Umbilical cord (tissue), 2 donors: ENCODE results near the gene ZNF431. TPM values are rescaled to one million over a fixed set of nuclear protein-coding genes. Genes with fewer than 3 reads are reported as not detected.
A peak's percentile ranks its signal among the peaks of the same experiment; 100 is the strongest.
"Not testable (repeated sequence)": the region's sequence is repeated elsewhere in the genome, so short reads cannot be mapped to it uniquely, and the experiment has no call there.

Experiments
- DNase-seq: peaks from one replicate; pipeline ENCODE4 v3.0.0-alpha.2; 2015; ENCODE audit warnings: low spot score
- total RNA-seq: library from RNA; depleted of rRNA; stranded (reverse); fragments of >200 nt; gene quantifications from one replicate; pipeline ENCODE4 v1.2.3, GENCODE V29; 2014; ENCODE audit warnings: low replicate concordance; ENCODE audit not compliant: insufficient read depth

Gene ZNF431
- total RNA-seq = 20.0 TPM

- DNase-seq = peak; percentile 99
Observed at GRCh38 chr19:21141787-21142464, at the start of gene ZNF431. Gene ZNF431, plus strand, starts transcription at chr19:21142040. Its CDS starts 144 bp downstream, at chr19:21142184.

GRCh38 chr19:21092109-21092508 is 49.7 kb upstream of the ZNF431 start:
- DNase-seq = peak; percentile 23

GRCh38 chr19:21094347-21095025 is 47.4 kb upstream of the ZNF431 start:
- no peak for DNase-seq

- peak; percentile 33 for DNase-seq
Observed at GRCh38 chr19:21098291-21098690, 43.5 kb upstream of the ZNF431 start.

- DNase-seq = peak; percentile 75
Observed at GRCh38 chr19:21101521-21102242, 40.2 kb upstream of the ZNF431 start.

- DNase-seq = no peak
Observed at GRCh38 chr19:21109116-21109515, 32.7 kb upstream of the ZNF431 start.

- no peak for DNase-seq
Observed at GRCh38 chr19:21110183-21110582, 31.7 kb upstream of the ZNF431 start.

- no peak for DNase-seq
Observed at GRCh38 chr19:21115430-21115829, 26.4 kb upstream of the ZNF431 start.

GRCh38 chr19:21117041-21117907 is 24.6 kb upstream of the ZNF431 start:
- no peak for DNase-seq

- DNase-seq = no peak
Observed at GRCh38 chr19:21126078-21126477, 15.8 kb upstream of the ZNF431 start.

- no peak for DNase-seq
Observed at GRCh38 chr19:21127001-21127400, 14.8 kb upstream of the ZNF431 start.

GRCh38 chr19:21127898-21128297 is 13.9 kb upstream of the ZNF431 start:
- DNase-seq = peak; percentile 23

- DNase-seq = peak; percentile 36
Observed at GRCh38 chr19:21128901-21129698, 12.7 kb upstream of the ZNF431 start.

- peak; percentile 52 for DNase-seq
Observed at GRCh38 chr19:21130097-21130775, 11.6 kb upstream of the ZNF431 start.

- DNase-seq = no peak
Observed at GRCh38 chr19:21133633-21134032, 8.2 kb upstream of the ZNF431 start.

- no peak for DNase-seq
Observed at GRCh38 chr19:21134934-21135366, 6.9 kb upstream of the ZNF431 start.

GRCh38 chr19:21135433-21135832 is 6.4 kb upstream of the ZNF431 start:
- no peak for DNase-seq

- no peak for DNase-seq
Observed at GRCh38 chr19:21138130-21138529, 3.7 kb upstream of the ZNF431 start.

GRCh38 chr19:21141006-21141405 is 834 bp upstream of the ZNF431 start:
- DNase-seq = not testable (repeated sequence)

- DNase-seq = no peak
Observed at GRCh38 chr19:21143428-21143827, 1.6 kb downstream of the ZNF431 start.
